B cell (primary cell): ENCODE data around the gene C1QTNF6. TPM values are rescaled to one million over a fixed set of nuclear protein-coding genes. Genes with fewer than 3 reads are reported as not detected.

Experiments used
- ATAC-seq: fragments of 200-7000 bp; cut with Tn5 transposase; one replicate; pipeline ENCODE4 v1.10.0; 2021; ENCODE audit warnings: low read depth, mild to moderate bottlenecking, moderate number of reproducible peaks, moderate library complexity
- CTCF ChIA-PET: fragments of 350-600 bp; sonication (Branson Sonifier 250); formaldehyde crosslinking; loops from one replicate; lab custom pipeline; 2021; ENCODE audit warnings: antibody characterized with exemption, inconsistent platforms; lab: Charles Lee
- POLR2A ChIA-PET: fragments of 350-600 bp; sonication (Branson Sonifier 250); formaldehyde crosslinking; loops from one replicate; lab custom pipeline; 2021; ENCODE audit warnings: antibody characterized with exemption; lab: Charles Lee
- DNase-seq: peaks from one replicate; pipeline ENCODE4 v3.0.0; 2013
- H2AFZ ChIP-seq: 2 replicates; pipeline ENCODE4 v1.6.1; 2012; ENCODE audit warnings: mild to moderate bottlenecking, low read depth, low read length; ENCODE audit not compliant: insufficient read depth, poor library complexity, severe bottlenecking
- H3K27ac ChIP-seq, 2 donors: 1 replicate in 1 of 2; 2 replicates in 1 of 2; pipeline ENCODE4 v1.5.1; 2012 to 2013; ENCODE audit warnings: low read length in 2 of 2, mild to moderate bottlenecking in 2 of 2, moderate library complexity in 1 of 2
- H3K27me3 ChIP-seq, 4 experiments: fragments of 200-600 bp in 1 of 4; sonication (generic) in 1 of 4; replicated peaks in 1 of 4; 1 replicate in 2 of 4; 2 replicates in 2 of 4; pipeline versions ENCODE4 v1.6.1 to v1.7.0; 2013 to 2016; ENCODE audit warnings: low read length in 3 of 4, mild to moderate bottlenecking in 2 of 4, mixed read lengths in 1 of 4, moderate library complexity in 1 of 4; ENCODE audit not compliant: insufficient read depth in 4 of 4, control insufficient read depth in 3 of 4; ENCODE audit errors: control extremely low read depth in 1 of 4
- H3K36me3 ChIP-seq, 2 experiments: replicated peaks in 1 of 2; 1 replicate in 1 of 2; 2 replicates in 1 of 2; pipeline versions ENCODE4 v1.6.1 to v1.7.1; 2013; ENCODE audit warnings: low read length in 1 of 2; ENCODE audit not compliant: insufficient read depth in 2 of 2, control insufficient read depth in 1 of 2; ENCODE audit errors: control extremely low read depth in 1 of 2, extremely low read depth in 1 of 2
- H3K4me1 ChIP-seq, 2 donors: fragments of 200-600 bp in 1 of 2; sonication (generic) in 1 of 2; 1 replicate in 1 of 2; 2 replicates in 1 of 2; pipeline versions ENCODE4 v1.5.1 to v1.6.1; 2013 to 2017; ENCODE audit warnings: low read length in 2 of 2; ENCODE audit not compliant: control insufficient read depth in 2 of 2, insufficient read depth in 2 of 2
- H3K4me2 ChIP-seq: replicated peaks from 2 replicates; pipeline ENCODE3; 2012; ENCODE audit warnings: mild to moderate bottlenecking, low read depth, low read length; ENCODE audit not compliant: poor library complexity, severe bottlenecking
- H3K4me3 ChIP-seq, 5 experiments: fragments of 200-600 bp in 1 of 5; sonication (generic) in 1 of 5; 1 replicate in 3 of 5; 2 replicates in 2 of 5; pipeline versions ENCODE4 v1.5.1 to v1.7.0; 2011 to 2016; ENCODE audit warnings: low read length in 4 of 5, mild to moderate bottlenecking in 4 of 5, low read depth in 2 of 5, control low read depth in 1 of 5, moderate library complexity in 1 of 5; ENCODE audit not compliant: insufficient read depth in 1 of 5; ENCODE audit errors: control extremely low read depth in 1 of 5, extremely low read depth in 1 of 5
- H3K79me2 ChIP-seq: fragments of 200-600 bp; sonication (generic); one replicate; pipeline ENCODE4 v1.6.0; 2016; ENCODE audit warnings: low read length; ENCODE audit not compliant: control insufficient read depth, insufficient read depth
- H3K9ac ChIP-seq: fragments of 200-600 bp; sonication (generic); 2 replicates; pipeline ENCODE4 v1.6.1; 2017; ENCODE audit warnings: mild to moderate bottlenecking, low read length, moderate library complexity
- H3K9me3 ChIP-seq, 3 donors: one replicate each; pipeline versions ENCODE4 v1.6.1 to v1.7.1; 2013; ENCODE audit warnings: low read length in 2 of 3; ENCODE audit not compliant: control insufficient read depth in 2 of 3, insufficient read depth in 1 of 3; ENCODE audit errors: control extremely low read depth in 1 of 3
- H4K20me1 ChIP-seq: 2 replicates; pipeline ENCODE4 v1.6.0; 2012; ENCODE audit warnings: mild to moderate bottlenecking, low read length; ENCODE audit not compliant: insufficient read depth, control insufficient read depth, poor library complexity, severe bottlenecking
- H3K27ac Mint-ChIP-seq: one replicate; pipeline ENCODE4 v1.8.0; 2021; ENCODE audit warnings: mixed read lengths
- H3K27me3 Mint-ChIP-seq: one replicate; pipeline ENCODE4 v1.8.0; 2021; ENCODE audit warnings: mixed read lengths
- H3K4me1 Mint-ChIP-seq: one replicate; pipeline ENCODE4 v1.8.0; 2021; ENCODE audit warnings: mixed read lengths
- H3K4me3 Mint-ChIP-seq: one replicate; pipeline ENCODE4 v1.8.0; 2021; ENCODE audit warnings: mixed read lengths
- H3K9me3 Mint-ChIP-seq: one replicate; pipeline ENCODE4 v1.8.0; 2022; ENCODE audit warnings: mixed read lengths; ENCODE audit not compliant: insufficient read depth
- CTCF ChIP-seq: fragments of 200-600 bp; IDR thresholded peaks from one replicate; pipeline ENCODE4 v1.8.0; 2022; ENCODE audit warnings: antibody characterized with exemption, mild to moderate bottlenecking
- EZH2 ChIP-seq: IDR thresholded peaks from 2 replicates; pipeline ENCODE4 v1.6.1; 2012; ENCODE audit warnings: borderline replicate concordance, low read depth, mild to moderate bottlenecking, moderate library complexity, low read length; ENCODE audit not compliant: insufficient read depth, poor library complexity, severe bottlenecking
- WGBS: methylation state at CpG from one replicate; pipeline ENCODE4 v1.1.5; 2013; ENCODE audit warnings: missing lambda C conversion rate; ENCODE audit not compliant: insufficient coverage; 5-methylcytosine and 5-hydroxymethylcytosine counted together
- intact Hi-C: fragments of 100-400 bp; cut with micrococcal nuclease; formaldehyde crosslinking; loops from one replicate; pipeline ENCODE4 v1.10.0; 2022
- polyA plus RNA-seq: library from polyadenylated mRNA; depleted of rRNA; stranded (reverse); fragments of >200 nt; gene quantifications from 2 replicates; pipeline ENCODE4 v1.2.3, GENCODE V29; 2012
- total RNA-seq, 2 donors: library from RNA; stranded (reverse); fragments of 120-200 nt in 1 of 2; gene quantifications; 1 replicate in 1 of 2; 2 replicates in 1 of 2; pipeline versions ENCODE4 v1.2.3 to v1.2.4, GENCODE V29; 2013 to 2022

The C1QTNF6 gene
- total and polyA plus RNA-seq, 2 donors (not counting 1 experiment from before 2014, with no cell fraction given): 18.5 to 33.9 TPM

GRCh38 chr22:37179622-37180420 is 8.2 kb downstream of the C1QTNF6 start:
- ATAC-seq: no peak
- H3K27ac Mint-ChIP-seq: no peak overlapping the region
- no peak for DNase-seq
- Histone ChIP-seq H3K4me2 (no peak overlapping the region), H3K4me1 (peaks cover 11 to 15% of the 10 kb centered on the region in 2 donors), H3K36me3 (no peaks in the 10 kb centered on the region), H3K4me3 (no peak overlapping the region), H3K27ac (no peak overlapping the region), H3K79me2 (no peaks in the 10 kb centered on the region), H3K27me3 (peaks cover 0 to 16% (median 0%) of the 10 kb centered on the region in 4 experiments), H3K9me3 (peaks cover 0 to 1% (median 0%) of the 10 kb centered on the region in 3 donors), H4K20me1 (no peaks in the 10 kb centered on the region), H2AFZ (no peak overlapping the region), H3K9ac (no peak overlapping the region)
- TF ChIP-seq EZH2 (no peak), CTCF (no peak)
- POLR2A ChIA-PET: interaction anchor here (0.7 kb wide), 1 partner anchor 373 kb away, joined by 3 read pairs; no protein-coding TSS in a partner anchor
- H3K4me3 Mint-ChIP-seq: no peak overlapping the region
- 96% methylated on average over 28 of the region's 31 CpGs for WGBS
- peaks cover 13% of the 10 kb centered on the region for H3K4me1 Mint-ChIP-seq
- CTCF ChIA-PET: interaction anchor here (1.1 kb wide), 1 partner anchor 81 kb away, joined by 3 read pairs; no protein-coding TSS in a partner anchor
- intact Hi-C loops: no loop called here
- H3K9me3 Mint-ChIP-seq: no peaks in the 10 kb centered on the region
- peaks cover 25% of the 10 kb centered on the region for H3K27me3 Mint-ChIP-seq

GRCh38 chr22:37179126-37179470 is 8.9 kb downstream of the C1QTNF6 start:
- Mint-ChIP-seq H3K4me3 (no peak overlapping the region), H3K4me1 (peaks cover 13% of the 10 kb centered on the region), H3K9me3 (no peaks in the 10 kb centered on the region), H3K27me3 (peaks cover 30% of the 10 kb centered on the region), H3K27ac (no peak overlapping the region)
- Histone ChIP-seq H3K27ac (no peak overlapping the region), H3K79me2 (no peaks in the 10 kb centered on the region), H3K9ac (no peak overlapping the region), H3K4me3 (no peak overlapping the region), H4K20me1 (no peaks in the 10 kb centered on the region), H3K27me3 (peaks cover 0 to 14% (median 0%) of the 10 kb centered on the region in 4 experiments), H2AFZ (no peak overlapping the region), H3K9me3 (peaks cover 0 to 5% (median 0%) of the 10 kb centered on the region in 3 donors), H3K4me2 (no peak overlapping the region), H3K36me3 (no peaks in the 10 kb centered on the region), H3K4me1 (peaks cover 11 to 15% of the 10 kb centered on the region in 2 donors)
- ChIA-PET CTCF (interaction anchor here (1.1 kb wide), 1 partner anchor 81 kb away, joined by 3 read pairs; no protein-coding TSS in a partner anchor), POLR2A (interaction anchor here (0.7 kb wide), 1 partner anchor 372 kb away, joined by 3 read pairs; no protein-coding TSS in a partner anchor)
- 98% methylated on average over 7 of the region's 10 CpGs for WGBS
- DNase-seq (no peak), ATAC-seq (no peak)
- TF ChIP-seq EZH2 (no peak), CTCF (no peak)
- intact Hi-C loops: no loop called here
